LNCAP (cell line): ENCODE measurements around the gene SH2D2A.
A peak's percentile ranks its signal among the peaks of the same experiment; 100 is the strongest.

ENCODE experiments used
- TF ChIP-seq, protein P1 (sequence below): fragments of 450-650 bp; IDR thresholded peaks from 2 replicates; pipeline ENCODE4 v1.5.1; 2017; ENCODE audit warnings: mild to moderate bottlenecking

SH2D2A gene

DNA sequence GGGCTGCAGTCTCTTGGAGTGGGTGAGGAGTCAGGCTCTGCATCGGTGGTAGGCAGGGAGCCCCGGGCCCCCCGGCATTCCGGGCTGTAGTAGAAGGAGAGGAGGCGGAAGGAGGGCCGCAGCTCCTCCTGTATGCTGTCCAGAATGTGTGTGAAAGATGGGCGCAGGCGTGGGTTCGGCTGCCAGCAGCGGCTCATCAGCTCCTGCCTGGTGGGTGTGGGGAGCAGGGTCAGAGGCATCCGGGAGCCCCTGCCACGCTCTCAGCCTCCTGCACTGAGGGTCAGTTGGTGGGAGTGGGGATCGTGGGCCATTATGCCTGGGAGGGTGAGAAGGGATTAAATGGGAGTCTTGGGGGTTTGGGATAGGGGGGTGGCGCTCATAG lies 24.2 kb upstream of the SH2D2A start:
- TF ChIP-seq, protein P1, sequence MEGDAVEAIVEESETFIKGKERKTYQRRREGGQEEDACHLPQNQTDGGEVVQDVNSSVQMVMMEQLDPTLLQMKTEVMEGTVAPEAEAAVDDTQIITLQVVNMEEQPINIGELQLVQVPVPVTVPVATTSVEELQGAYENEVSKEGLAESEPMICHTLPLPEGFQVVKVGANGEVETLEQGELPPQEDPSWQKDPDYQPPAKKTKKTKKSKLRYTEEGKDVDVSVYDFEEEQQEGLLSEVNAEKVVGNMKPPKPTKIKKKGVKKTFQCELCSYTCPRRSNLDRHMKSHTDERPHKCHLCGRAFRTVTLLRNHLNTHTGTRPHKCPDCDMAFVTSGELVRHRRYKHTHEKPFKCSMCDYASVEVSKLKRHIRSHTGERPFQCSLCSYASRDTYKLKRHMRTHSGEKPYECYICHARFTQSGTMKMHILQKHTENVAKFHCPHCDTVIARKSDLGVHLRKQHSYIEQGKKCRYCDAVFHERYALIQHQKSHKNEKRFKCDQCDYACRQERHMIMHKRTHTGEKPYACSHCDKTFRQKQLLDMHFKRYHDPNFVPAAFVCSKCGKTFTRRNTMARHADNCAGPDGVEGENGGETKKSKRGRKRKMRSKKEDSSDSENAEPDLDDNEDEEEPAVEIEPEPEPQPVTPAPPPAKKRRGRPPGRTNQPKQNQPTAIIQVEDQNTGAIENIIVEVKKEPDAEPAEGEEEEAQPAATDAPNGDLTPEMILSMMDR, result no peak

DNA sequence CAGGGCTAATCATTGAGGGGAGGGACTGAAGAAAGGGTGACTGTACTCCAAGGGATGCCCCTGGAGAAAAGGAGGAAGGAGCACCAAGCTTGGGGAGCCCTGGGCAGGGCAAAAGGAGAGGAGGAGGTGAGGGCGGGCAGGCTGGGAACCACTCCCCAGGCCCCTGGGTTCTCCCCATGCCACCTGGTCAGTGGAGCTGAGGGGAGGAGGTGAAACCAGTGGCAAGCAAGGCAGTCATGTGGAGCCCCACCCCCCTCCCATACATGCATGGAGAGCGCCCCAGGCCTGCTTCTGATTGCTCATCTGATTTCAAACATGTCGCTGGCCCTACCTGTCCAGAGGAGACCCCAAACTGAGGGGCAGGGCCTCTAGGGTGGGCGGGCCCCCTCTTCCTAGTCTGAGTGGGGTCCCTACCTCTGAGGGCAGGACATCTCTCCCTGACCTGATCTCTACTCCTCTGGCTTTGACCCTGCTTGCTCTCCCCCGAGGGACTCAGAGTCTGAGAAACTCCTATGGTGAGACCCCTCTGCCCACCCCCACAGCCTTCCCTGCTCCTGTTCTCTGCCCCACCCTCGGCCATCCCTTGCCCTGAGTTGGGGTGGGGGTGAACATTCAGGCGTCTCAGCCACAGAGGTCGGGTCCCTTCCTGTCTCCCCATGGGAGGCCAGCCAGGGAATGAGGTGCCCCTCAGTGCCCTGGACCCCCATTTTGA lies 23.7 kb upstream of the SH2D2A start:
- TF ChIP-seq, protein P1, result no peak

DNA sequence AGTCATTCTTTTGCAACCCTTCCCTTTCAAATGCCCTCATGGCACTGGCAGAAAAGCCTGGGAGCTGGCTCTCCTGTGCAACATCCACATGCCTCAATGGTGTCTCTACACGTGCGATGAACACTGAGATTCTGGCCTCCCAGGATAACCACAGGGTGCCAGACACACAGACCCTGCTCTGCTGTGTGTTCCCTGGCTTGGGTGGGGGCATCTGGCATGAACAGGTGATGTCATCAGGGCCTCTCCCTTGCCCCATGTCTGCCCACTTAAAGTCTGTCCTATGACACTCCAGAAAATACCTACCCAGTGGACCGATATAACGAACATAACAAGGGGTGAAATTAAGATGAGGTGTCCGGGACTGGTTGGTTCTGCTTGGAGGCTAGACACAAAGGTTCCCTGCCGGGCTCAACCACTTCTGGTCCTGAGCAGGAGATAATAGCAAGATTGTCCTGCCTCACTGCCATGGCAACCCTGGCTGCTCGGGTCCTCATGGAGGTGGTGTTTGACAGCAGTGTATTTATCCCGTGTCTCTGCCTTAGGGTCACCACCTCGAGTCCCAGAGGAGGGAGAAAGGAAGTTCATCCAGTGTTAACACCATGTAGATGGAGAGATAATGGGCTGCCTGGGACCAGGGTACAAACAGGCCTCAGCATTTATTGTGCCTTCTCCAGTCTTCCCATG lies 22.9 kb upstream of the SH2D2A start:
- TF ChIP-seq, protein P1, result no peak

DNA sequence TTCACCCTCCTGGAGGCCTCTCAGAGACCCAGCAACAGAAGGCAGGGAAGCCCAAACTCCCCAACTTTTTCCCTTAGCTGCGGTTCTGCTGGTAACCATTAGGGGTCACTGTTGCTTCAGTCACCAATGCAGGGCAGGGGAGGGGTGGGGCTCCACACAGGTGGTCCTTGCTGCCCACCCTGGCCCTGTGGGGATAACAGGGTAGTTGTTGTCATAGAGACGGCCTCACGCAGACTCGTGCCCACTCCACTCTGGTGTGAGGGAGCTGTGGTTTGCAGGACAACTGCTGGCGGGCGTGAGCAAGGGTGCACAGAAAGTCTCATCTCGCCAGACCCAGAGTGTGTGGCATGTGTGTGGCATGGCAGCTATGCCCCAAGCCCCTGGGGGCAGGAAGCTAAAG lies 22.3 kb upstream of the SH2D2A start:
- TF ChIP-seq, protein P1, result peak; percentile 99

DNA sequence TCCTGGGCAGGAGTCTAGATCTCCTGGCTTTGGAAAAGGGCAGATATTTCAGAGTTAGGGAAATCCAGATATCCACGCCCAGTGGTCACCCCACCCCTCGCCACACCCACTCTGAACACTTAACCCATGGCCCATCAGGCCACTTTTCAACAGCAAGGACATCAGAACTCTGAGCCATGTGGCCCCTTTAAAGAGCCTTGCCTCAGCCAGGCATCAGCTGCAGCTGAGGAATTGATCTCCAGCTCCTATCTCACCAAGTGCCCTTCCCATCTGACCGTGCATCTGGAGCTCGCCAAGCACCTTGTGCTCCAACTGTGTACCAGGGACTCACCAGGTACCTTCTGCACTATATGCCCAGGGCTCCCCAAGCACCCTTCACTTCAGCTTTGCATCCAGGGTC lies 20.2 kb upstream of the SH2D2A start:
- TF ChIP-seq, protein P1, result no peak

DNA sequence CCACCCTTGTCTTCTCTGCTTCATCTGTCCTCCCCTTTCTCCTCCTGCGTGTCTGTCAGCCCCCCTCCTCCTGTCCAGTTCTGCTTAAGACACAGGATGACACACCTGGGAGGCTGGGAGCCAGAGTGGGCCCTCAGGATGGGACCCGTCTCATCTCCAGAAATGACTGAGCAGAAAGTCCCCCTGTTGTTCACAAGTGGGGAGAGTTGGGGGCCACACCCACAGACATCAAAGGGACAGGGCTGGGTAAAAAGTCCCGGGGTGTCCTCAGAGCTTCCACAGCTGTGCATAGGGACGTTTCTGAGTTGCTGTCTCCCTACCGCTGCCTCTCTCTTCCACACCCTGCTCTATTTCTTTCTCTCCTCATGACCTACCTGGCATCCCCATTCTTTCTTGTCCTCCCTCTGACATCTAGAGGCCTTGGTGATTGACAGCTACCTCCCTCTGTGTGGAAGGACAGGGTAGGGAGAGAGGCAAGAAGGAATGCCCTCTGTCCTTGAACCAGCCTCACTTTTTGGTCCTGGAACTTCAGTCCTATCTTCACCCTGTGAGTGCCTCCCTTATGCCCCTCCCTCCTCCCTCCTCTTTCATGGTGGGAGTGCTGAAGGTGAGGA lies 19.5 kb upstream of the SH2D2A start:
- TF ChIP-seq, protein P1, result no peak

DNA sequence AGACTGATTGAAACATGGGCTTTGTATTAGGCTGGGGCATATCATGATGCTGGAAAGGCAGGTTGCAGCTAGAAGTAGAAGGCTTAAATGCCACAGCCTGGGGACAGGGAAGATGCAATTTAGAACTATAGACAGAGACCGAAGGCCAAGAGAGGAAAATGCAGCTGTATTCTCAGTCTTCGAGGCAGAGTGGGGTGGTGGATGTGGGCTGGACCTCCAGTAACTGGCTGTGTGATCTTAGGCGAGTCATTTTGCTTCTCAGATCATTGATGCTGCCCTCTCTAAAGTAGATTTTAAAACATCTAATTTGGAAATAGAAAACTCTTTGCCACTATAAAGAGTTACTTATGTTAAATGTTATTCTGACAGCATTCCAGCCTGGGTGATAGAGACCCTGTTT lies 17.7 kb upstream of the SH2D2A start:
- TF ChIP-seq, protein P1, result no peak
